Natural killer cell (primary cell): ENCODE results near the gene STAB2. TPM values are rescaled to one million over a fixed set of nuclear protein-coding genes. Genes with fewer than 3 reads are reported as not detected.

Source experiments
- ATAC-seq, 3 donors: fragments of 150-1000 bp in 2 of 3; fragments of 200-7000 bp in 1 of 3; cut with Tn5 transposase; 1 replicate in 1 of 3; 2 replicates in 2 of 3; pipeline ENCODE4 v1.10.0; 2021; ENCODE audit warnings: mild to moderate bottlenecking in 2 of 3, moderate library complexity in 2 of 3
- DNase-seq, 2 donors: peaks; one replicate each; pipeline versions ENCODE4 v3.0.0 to v3.0.0-alpha.2; 2013 to 2021; ENCODE audit warnings: mixed read lengths in 1 of 2
- H3K27ac ChIP-seq: one replicate; pipeline ENCODE4 v1.5.1; 2013; ENCODE audit warnings: mild to moderate bottlenecking, low read length
- H3K27me3 ChIP-seq: one replicate; pipeline ENCODE4 v1.6.1; 2013; ENCODE audit warnings: low read length; ENCODE audit not compliant: control insufficient read depth, insufficient read depth
- H3K36me3 ChIP-seq: one replicate; pipeline ENCODE4 v1.6.1; 2013; ENCODE audit warnings: low read length; ENCODE audit not compliant: control insufficient read depth, insufficient read depth
- H3K4me1 ChIP-seq: one replicate; pipeline ENCODE4 v1.6.1; 2013; ENCODE audit warnings: low read length; ENCODE audit not compliant: control insufficient read depth, insufficient read depth
- H3K4me3 ChIP-seq: one replicate; pipeline ENCODE4 v1.5.1; 2013; ENCODE audit warnings: low read length
- H3K9me3 ChIP-seq: one replicate; pipeline ENCODE4 v1.6.1; 2013; ENCODE audit warnings: low read length; ENCODE audit not compliant: control insufficient read depth, insufficient read depth
- H3K27ac Mint-ChIP-seq, 2 donors: one replicate each; pipeline ENCODE4 v1.8.0; 2022; ENCODE audit warnings: mild to moderate bottlenecking in 2 of 2, mixed read lengths in 2 of 2, moderate library complexity in 1 of 2
- H3K27me3 Mint-ChIP-seq, 2 donors: one replicate each; pipeline ENCODE4 v1.8.0; 2022; ENCODE audit warnings: low read depth in 2 of 2, mixed read lengths in 2 of 2
- H3K36me3 Mint-ChIP-seq: one replicate; pipeline ENCODE4 v1.8.0; 2022; ENCODE audit warnings: mixed read lengths
- H3K4me1 Mint-ChIP-seq, 2 donors: one replicate each; pipeline ENCODE4 v1.8.0; 2022; ENCODE audit warnings: mixed read lengths in 2 of 2
- H3K4me3 Mint-ChIP-seq: one replicate; pipeline ENCODE4 v1.8.0; 2022; ENCODE audit warnings: mild to moderate bottlenecking, moderate library complexity, mixed read lengths
- H3K9me3 Mint-ChIP-seq, 2 donors: one replicate each; pipeline ENCODE4 v1.8.0; 2022; ENCODE audit warnings: mixed read lengths in 2 of 2
- CTCF ChIP-seq: fragments of 200-600 bp; IDR thresholded peaks from one replicate; pipeline ENCODE4 v1.8.0; 2022; ENCODE audit warnings: antibody characterized with exemption
- WGBS: methylation state at CpG from one replicate; pipeline ENCODE4 v1.1.7; 2013; ENCODE audit warnings: missing lambda C conversion rate; ENCODE audit not compliant: insufficient coverage; 5-methylcytosine and 5-hydroxymethylcytosine counted together
- intact Hi-C: fragments of 100-400 bp; cut with micrococcal nuclease; formaldehyde crosslinking; loops from one replicate; pipeline ENCODE4 v1.14.2; 2022
- total RNA-seq, 4 donors: library from RNA; stranded (reverse); fragments of 120-200 nt in 1 of 4; gene quantifications; one replicate each; pipeline versions ENCODE4 v1.2.3 to v1.2.4, GENCODE V29; 2013 to 2022

The STAB2 gene
- total RNA-seq, 3 donors from 2014 or later (not counting 1 experiment from before 2014, with no cell fraction given), result not detected

- Histone ChIP-seq H3K27me3 (no peaks in the 10 kb centered on the region), H3K27ac (no peak overlapping the region), H3K4me1 (no peaks in the 10 kb centered on the region), H3K9me3 (no peaks in the 10 kb centered on the region), H3K36me3 (no peaks in the 10 kb centered on the region), H3K4me3 (no peak overlapping the region)
- no peaks in the 10 kb centered on the region for H3K27me3 Mint-ChIP-seq
- H3K9me3 Mint-ChIP-seq, result no peaks in the 10 kb centered on the region
- no peak for TF ChIP-seq CTCF
- H3K4me1 Mint-ChIP-seq, result no peaks in the 10 kb centered on the region
- no peak overlapping the region for H3K27ac Mint-ChIP-seq
- H3K4me3 Mint-ChIP-seq, result no peak overlapping the region
- intact Hi-C loops, result no loop called here
- no peaks in the 10 kb centered on the region for H3K36me3 Mint-ChIP-seq
- DNase-seq (no peak), ATAC-seq (no peak)
- 89% methylated on average over 5 of the region's 5 CpGs for WGBS
These were observed 178.2 kb downstream of the STAB2 start for GRCh38 chr12:103765322-103765721.

- Histone ChIP-seq H3K4me1 (no peaks in the 10 kb centered on the region), H3K4me3 (no peak overlapping the region), H3K9me3 (no peaks in the 10 kb centered on the region), H3K27ac (no peak overlapping the region), H3K36me3 (no peaks in the 10 kb centered on the region), H3K27me3 (no peaks in the 10 kb centered on the region)
- no peak for DNase-seq
- H3K4me1 Mint-ChIP-seq, result no peaks in the 10 kb centered on the region
- 95% methylated on average over 6 of the region's 6 CpGs for WGBS
- no peaks in the 10 kb centered on the region for H3K36me3 Mint-ChIP-seq
- H3K4me3 Mint-ChIP-seq, result no peak overlapping the region
- TF ChIP-seq CTCF, result no peak
- no peaks in the 10 kb centered on the region for H3K27me3 Mint-ChIP-seq
- ATAC-seq, result no peak
- intact Hi-C loops, result no loop called here
- H3K27ac Mint-ChIP-seq, result no peak overlapping the region
- H3K9me3 Mint-ChIP-seq, result no peaks in the 10 kb centered on the region
These were observed 179.0 kb downstream of the STAB2 start for GRCh38 chr12:103766028-103766427.

- ATAC-seq, result no peak
- DNase-seq, result no peak
- no peaks in the 10 kb centered on the region for H3K4me1 Mint-ChIP-seq
- H3K4me1 ChIP-seq, result no peaks in the 10 kb centered on the region
- no peaks in the 10 kb centered on the region for H3K9me3 Mint-ChIP-seq
- no peak overlapping the region for H3K4me3 Mint-ChIP-seq
- no peaks in the 10 kb centered on the region for H3K36me3 ChIP-seq
- H3K27ac Mint-ChIP-seq, result no peak overlapping the region
- TF ChIP-seq CTCF, result no peak
- no peak overlapping the region for H3K4me3 ChIP-seq
- no peaks in the 10 kb centered on the region for H3K9me3 ChIP-seq
- intact Hi-C loops, result no loop called here
- no peak overlapping the region for H3K27ac ChIP-seq
- H3K27me3 Mint-ChIP-seq, result no peaks in the 10 kb centered on the region
- no peaks in the 10 kb centered on the region for H3K36me3 Mint-ChIP-seq
- no peaks in the 10 kb centered on the region for H3K27me3 ChIP-seq
- 97% methylated on average over 7 of the region's 8 CpGs for WGBS
These were observed 181.5 kb downstream of the STAB2 start for GRCh38 chr12:103768467-103769123.
